Measurements from ENCODE around the gene CYP2W1.

- TF ChIP-seq ZNF274 (IDR thresholded peaks at IDR 0.05; ENCODE audit: low read depth, low read length), result no peak
- no peak for TF ChIP-seq ZFX (IDR thresholded peaks at IDR 0.05)
- no peak for TF ChIP-seq EZH2 (IDR thresholded peaks at IDR 0.05)
- no peak for TF ChIP-seq CTCF (IDR thresholded peaks at IDR 0.05 in 2 of 3, conservative IDR thresholded peaks at IDR 0.05 in 1 of 3; ENCODE audit: borderline replicate concordance in 1 of 3, insufficient read depth in 1 of 3, low read depth in 2 of 3, low read length in 2 of 3)
- no peak for TF ChIP-seq POLR2A (IDR thresholded peaks at IDR 0.05; ENCODE audit: borderline replicate concordance, extremely low read depth, insufficient read depth, insufficient read length)
- TF ChIP-seq CBX3 (IDR thresholded peaks at IDR 0.05; ENCODE audit: low read depth), result no peak
- no peak for TF ChIP-seq SP1 (IDR thresholded peaks at IDR 0.05; ENCODE audit: low read depth)
- no peak for TF ChIP-seq TCF7L2 (IDR thresholded peaks at IDR 0.05; ENCODE audit: borderline replicate concordance, extremely low read depth, insufficient read depth, insufficient read length)
- TF ChIP-seq SRF (IDR thresholded peaks at IDR 0.05; ENCODE audit: low read depth), result no peak
Observed at GRCh38 chr7:935164-935873, 47.7 kb upstream of the CYP2W1 start.
